Measurements from ENCODE around the gene SPATA20. TPM values are rescaled to one million over a fixed set of nuclear protein-coding genes. Genes with fewer than 3 reads are reported as not detected.

The SPATA20 gene
- total RNA-seq, 1 experiment from 2014 or later = 149 TPM

DNA sequence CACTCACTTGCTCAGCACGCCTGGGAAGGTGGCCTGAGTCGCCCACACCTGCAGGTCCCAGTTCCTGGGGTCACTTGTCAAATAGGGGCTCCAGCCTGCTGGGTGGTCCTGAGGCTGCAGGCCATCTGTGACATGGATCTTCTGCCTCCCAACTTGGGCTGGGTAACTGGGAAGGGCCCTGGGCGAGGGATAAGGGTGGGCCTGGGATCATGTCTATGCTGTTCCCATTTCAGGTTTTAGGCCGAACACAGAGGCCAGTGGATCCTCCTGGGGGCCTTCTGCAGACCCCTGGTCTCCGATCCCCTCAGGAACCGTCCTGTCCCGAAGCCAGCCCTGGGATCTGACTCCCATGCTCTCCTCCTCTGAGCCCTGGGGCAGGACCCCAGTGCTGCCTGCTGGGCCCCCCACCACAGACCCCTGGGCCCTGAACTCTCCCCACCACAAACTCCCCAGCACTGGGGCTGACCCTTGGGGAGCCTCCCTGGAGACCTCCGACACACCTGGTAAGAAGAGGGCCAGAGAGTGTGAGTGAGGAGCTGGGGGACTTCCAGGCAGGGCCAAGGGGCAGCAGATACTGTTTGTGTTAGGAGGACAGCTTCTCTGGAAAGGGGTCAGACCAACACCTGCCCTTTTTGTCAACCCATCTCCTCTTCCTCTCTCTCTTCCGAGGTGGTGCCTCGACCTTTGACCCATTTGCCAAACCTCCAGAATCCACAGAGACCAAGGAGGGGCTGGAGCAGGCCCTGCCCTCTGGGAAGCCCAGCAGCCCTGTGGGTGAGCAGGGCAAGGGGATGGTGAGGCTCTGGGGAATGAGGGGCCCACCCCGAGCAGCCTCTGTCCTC is 6.2 kb upstream of the SPATA20 start:
- BruUV-seq (replicated peaks) = no TSS peak
- TF ChIP-seq, protein P1, sequence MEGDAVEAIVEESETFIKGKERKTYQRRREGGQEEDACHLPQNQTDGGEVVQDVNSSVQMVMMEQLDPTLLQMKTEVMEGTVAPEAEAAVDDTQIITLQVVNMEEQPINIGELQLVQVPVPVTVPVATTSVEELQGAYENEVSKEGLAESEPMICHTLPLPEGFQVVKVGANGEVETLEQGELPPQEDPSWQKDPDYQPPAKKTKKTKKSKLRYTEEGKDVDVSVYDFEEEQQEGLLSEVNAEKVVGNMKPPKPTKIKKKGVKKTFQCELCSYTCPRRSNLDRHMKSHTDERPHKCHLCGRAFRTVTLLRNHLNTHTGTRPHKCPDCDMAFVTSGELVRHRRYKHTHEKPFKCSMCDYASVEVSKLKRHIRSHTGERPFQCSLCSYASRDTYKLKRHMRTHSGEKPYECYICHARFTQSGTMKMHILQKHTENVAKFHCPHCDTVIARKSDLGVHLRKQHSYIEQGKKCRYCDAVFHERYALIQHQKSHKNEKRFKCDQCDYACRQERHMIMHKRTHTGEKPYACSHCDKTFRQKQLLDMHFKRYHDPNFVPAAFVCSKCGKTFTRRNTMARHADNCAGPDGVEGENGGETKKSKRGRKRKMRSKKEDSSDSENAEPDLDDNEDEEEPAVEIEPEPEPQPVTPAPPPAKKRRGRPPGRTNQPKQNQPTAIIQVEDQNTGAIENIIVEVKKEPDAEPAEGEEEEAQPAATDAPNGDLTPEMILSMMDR (IDR thresholded peaks at IDR 0.05; ENCODE audit: insufficient read depth in 1 of 2, low read depth in 1 of 2, low read length in 1 of 2, severe bottlenecking in 1 of 2, unreplicated experiment in 1 of 2) = no peak
- Histone ChIP-seq H3K4me1 (peaks cover 61% of the 10 kb centered on the region), H3K27me3 (replicated peaks; ENCODE audit: control insufficient read depth, insufficient read depth, low read length) (no peaks in the 10 kb centered on the region), H3K36me3 (ENCODE audit: control insufficient read depth, insufficient read depth, low read length) (no peaks in the 10 kb centered on the region), H3K9me3 (no peaks in the 10 kb centered on the region), H3K4me3 (ENCODE audit: low read depth, low read length) (no peak overlapping the region)
- intact Hi-C loops (cut with micrococcal nuclease; ENCODE audit: unreplicated experiment) = loop anchor here (10.0 kb wide), 1 partner anchor 244 kb away; no protein-coding TSS in a partner anchor
- Mint-ChIP-seq H3K27ac (ENCODE audit: unreplicated experiment) (no peak overlapping the region), H3K27me3 (ENCODE audit: insufficient read depth, unreplicated experiment) (no peaks in the 10 kb centered on the region), H3K36me3 (ENCODE audit: insufficient read depth, unreplicated experiment) (peaks cover 64% of the 10 kb centered on the region), H3K9me3 (ENCODE audit: unreplicated experiment) (no peaks in the 10 kb centered on the region), H3K4me3 (ENCODE audit: unreplicated experiment) (peak overlapping the region; percentile 77), H3K4me1 (ENCODE audit: low read depth, unreplicated experiment) (peaks cover 58% of the 10 kb centered on the region)
- no peak for DNase-seq
- CTCF ChIA-PET = interaction anchor here (1.2 to 2.9 kb wide), 5 partner anchors 9 to 301 kb away, joined by 3 to 28 read pairs (median 8); partner anchors contain the start of genes EPN3 and LUC7L3
- POLR2A ChIA-PET = interaction anchor here (1.4 to 2.5 kb wide), 4 partner anchors 18 to 152 kb away, joined by 4 to 18 read pairs (median 8); partner anchors contain the start of gene CACNA1G

DNA sequence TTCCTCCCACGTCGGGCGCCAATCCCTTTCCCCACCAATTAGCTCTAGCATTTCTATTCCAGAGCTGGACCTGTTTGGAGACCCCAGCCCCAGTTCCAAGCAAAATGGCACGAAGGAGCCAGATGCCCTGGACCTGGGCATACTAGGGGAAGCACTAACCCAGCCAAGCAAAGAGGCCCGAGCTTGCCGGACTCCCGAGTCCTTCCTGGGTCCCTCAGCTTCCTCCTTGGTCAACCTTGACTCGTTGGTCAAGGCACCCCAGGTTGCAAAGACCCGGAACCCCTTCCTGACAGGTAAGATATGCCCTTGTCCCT is 5.6 kb upstream of the SPATA20 start:
- H3K27ac Mint-ChIP-seq (ENCODE audit: unreplicated experiment) = peak overlapping the region; percentile 39

More for the DNA sequence above, 5.6 kb upstream of the SPATA20 start:
- Histone ChIP-seq H3K4me1 (peaks cover 61% of the 10 kb centered on the region), H3K4me3 (ENCODE audit: low read depth, low read length) (peak overlapping the region; percentile 45), H3K36me3 (ENCODE audit: control insufficient read depth, insufficient read depth, low read length) (no peaks in the 10 kb centered on the region), H3K9me3 (no peaks in the 10 kb centered on the region), H3K27me3 (replicated peaks; ENCODE audit: control insufficient read depth, insufficient read depth, low read length) (no peaks in the 10 kb centered on the region)
- peaks cover 63% of the 10 kb centered on the region for H3K4me1 Mint-ChIP-seq (ENCODE audit: low read depth, unreplicated experiment)
- peaks cover 59% of the 10 kb centered on the region for H3K36me3 Mint-ChIP-seq (ENCODE audit: insufficient read depth, unreplicated experiment)
- no peaks in the 10 kb centered on the region for H3K27me3 Mint-ChIP-seq (ENCODE audit: insufficient read depth, unreplicated experiment)
- ChIA-PET POLR2A (interaction anchor here (0.6 to 2.5 kb wide), 17 partner anchors 9 to 325 kb away, joined by 3 to 20 read pairs (median 6); partner anchors contain the start of genes CACNA1G, EPN3, LRRC59 and TOB1), CTCF (interaction anchor here (1.2 to 3.2 kb wide), 15 partner anchors 9 to 301 kb away, joined by 3 to 35 read pairs (median 14); partner anchors contain the start of genes CACNA1G, EPN3, LRRC59 and LUC7L3)
- no peak for DNase-seq
- no TSS peak for BruUV-seq (replicated peaks)
- TF ChIP-seq, protein P1 (IDR thresholded peaks at IDR 0.05; ENCODE audit: insufficient read depth in 1 of 2, low read depth in 1 of 2, low read length in 1 of 2, severe bottlenecking in 1 of 2, unreplicated experiment in 1 of 2) = no peak
- H3K9me3 Mint-ChIP-seq (ENCODE audit: unreplicated experiment) = no peaks in the 10 kb centered on the region
- H3K4me3 Mint-ChIP-seq (ENCODE audit: unreplicated experiment) = peak overlapping the region; percentile 77
- intact Hi-C loops (cut with micrococcal nuclease; ENCODE audit: unreplicated experiment) = loop anchor here (10.0 kb wide), 1 partner anchor 243 kb away; no protein-coding TSS in a partner anchor
